K562 (cell line): ENCODE measurements around the gene LRRIQ1. TPM values are rescaled to one million over a fixed set of nuclear protein-coding genes. Genes with fewer than 3 reads are reported as not detected.
"Not testable (repeated sequence)": the region's sequence is repeated elsewhere in the genome, so short reads cannot be mapped to it uniquely, and the experiment has no call there.

Experiments used
- ATAC-seq: fragments of 200-7000 bp; cut with Tn5 transposase; 3 replicates; pipeline ENCODE4 v1.9.1; 2020; ENCODE audit warnings: moderate library complexity
- BruUV-seq: library from RNA; stranded (reverse); fragments of 400-500 nt; replicated peaks from 2 replicates; lab custom pipeline; 2021; lab: Mats Ljungman, UMichigan
- CTCF ChIA-PET: fragments of 300-600 bp; formaldehyde crosslinking; extraction: SDS; loops from one replicate; lab custom pipeline; 2021; ENCODE audit warnings: low intra/inter-chr PET ratio; lab: Yijun Ruan, JAX
- POLR2A ChIA-PET: fragments of 300-600, 350-650 bp; sonication (Branson Sonifier 250); formaldehyde crosslinking; extraction: SDS; loops from one replicate; lab custom pipeline; 2021; ENCODE audit warnings: antibody characterized with exemption, inconsistent platforms; lab: Yijun Ruan, JAX
- DNase-seq, 4 experiments: peaks; one replicate each; pipeline versions ENCODE4 v3.0.0 to v3.0.0-alpha.2; 2011 to 2018; ENCODE audit warnings: low spot score in 3 of 4, mixed read lengths in 3 of 4; ENCODE audit errors: extremely low read depth in 1 of 4
- FAIRE-seq: peaks from 2 replicates; lab custom pipeline; 2011; peaks lifted over from hg19 to GRCh38; lab: Jason Lieb, UNC
- H2AFZ ChIP-seq: 2 replicates; pipeline ENCODE4 v1.6.0; 2011; ENCODE audit warnings: low read depth, low read length, control low read depth, inconsistent platforms
- H3K27ac ChIP-seq: fragments of 200-600 bp; 3 replicates; pipeline ENCODE4 v1.8.0; 2011; ENCODE audit warnings: low read depth, mild to moderate bottlenecking, control low read depth, inconsistent platforms, low read length, moderate library complexity, mixed read lengths; ENCODE audit errors: extremely low read depth
- H3K27me3 ChIP-seq, 2 experiments: fragments of 300-600 bp in 1 of 2; 2 replicates in 1 of 2; 3 replicates in 1 of 2; pipeline versions ENCODE4 v1.6.0 to v1.8.0; 2011; ENCODE audit warnings: inconsistent platforms in 2 of 2, low read length in 2 of 2, mild to moderate bottlenecking in 1 of 2, mixed read lengths in 1 of 2, moderate library complexity in 1 of 2; ENCODE audit not compliant: control insufficient read depth in 2 of 2, insufficient read depth in 2 of 2
- H3K36me3 ChIP-seq: fragments of 300-600 bp; 3 replicates; pipeline ENCODE4 v1.8.0; 2011; ENCODE audit warnings: mild to moderate bottlenecking, low read length, inconsistent platforms; ENCODE audit not compliant: control insufficient read depth, insufficient read depth
- H3K4me1 ChIP-seq, 2 experiments: fragments of 200-600 bp in 1 of 2; replicated peaks in 1 of 2; 2 replicates in 1 of 2; 3 replicates in 1 of 2; pipeline versions ENCODE4 v1.5.1 to v1.8.0; 2011; ENCODE audit warnings: inconsistent platforms in 2 of 2, low read length in 2 of 2, mild to moderate bottlenecking in 1 of 2, mixed read lengths in 1 of 2, moderate library complexity in 1 of 2; ENCODE audit not compliant: control insufficient read depth in 2 of 2, insufficient read depth in 2 of 2
- H3K4me2 ChIP-seq: 2 replicates; pipeline ENCODE4 v1.6.1; 2011; ENCODE audit warnings: low read length, control low read depth, inconsistent platforms, mixed read lengths; ENCODE audit not compliant: insufficient read depth
- H3K4me3 ChIP-seq: fragments of 200-600 bp; sonication (generic), shearing (Covaris generic); 2 replicates; pipeline ENCODE4 v1.5.1; 2016; ENCODE audit warnings: control low read depth, inconsistent platforms
- H3K79me2 ChIP-seq: fragments of 200-600 bp; 3 replicates; pipeline ENCODE4 v1.8.0; 2011; ENCODE audit warnings: low read length, inconsistent platforms; ENCODE audit not compliant: control insufficient read depth, insufficient read depth
- H3K9ac ChIP-seq, 2 experiments: 2 replicates each; pipeline versions ENCODE4 v1.6.0 to v1.6.1; 2011; ENCODE audit warnings: low read depth in 2 of 2, low read length in 2 of 2, control low read depth in 1 of 2, inconsistent platforms in 1 of 2, mild to moderate bottlenecking in 1 of 2, mixed read lengths in 1 of 2; ENCODE audit not compliant: insufficient read depth in 1 of 2
- H3K9me1 ChIP-seq: one replicate; pipeline ENCODE4 v1.6.0; 2011; ENCODE audit warnings: inconsistent platforms, mild to moderate bottlenecking, low read length, moderate library complexity; ENCODE audit not compliant: control insufficient read depth, insufficient read depth
- H3K9me3 ChIP-seq: replicated peaks from 2 replicates; pipeline ENCODE4 v1.5.1; 2011; ENCODE audit warnings: low read depth, low read length, inconsistent platforms; ENCODE audit not compliant: control insufficient read depth, insufficient read depth
- H4K20me1 ChIP-seq: replicated peaks from 2 replicates; pipeline ENCODE4 v1.6.1; 2011; ENCODE audit warnings: low read length, inconsistent platforms, mixed read lengths; ENCODE audit not compliant: control insufficient read depth, insufficient read depth
- HNRNPL ChIP-seq: fragments of 200-400 bp; formaldehyde crosslinking; IDR thresholded peaks from 2 replicates; pipeline ENCODE4 v1.6.1; 2017; ENCODE audit warnings: low read depth, mild to moderate bottlenecking, low read length
- KLF6 ChIP-seq: fragments of 250-450 bp; sonication (Bioruptor Pico); IDR thresholded peaks from 2 replicates; pipeline ENCODE4 v1.4.0; 2020; ENCODE audit warnings: mild to moderate bottlenecking, moderate library complexity, borderline replicate concordance
- RBBP5 ChIP-seq: fragments of 200-600 bp; sonication (generic); IDR thresholded peaks from 2 replicates; pipeline ENCODE4 v1.6.1; 2012; ENCODE audit warnings: borderline replicate concordance, mild to moderate bottlenecking, low read length, control low read depth, inconsistent platforms; ENCODE audit not compliant: insufficient read depth, poor library complexity, severe bottlenecking
- ZBTB7A ChIP-seq: IDR thresholded peaks from 2 replicates; pipeline ENCODE4 v1.6.1; 2011; ENCODE audit warnings: low read depth, mild to moderate bottlenecking, low read length, moderate library complexity, borderline replicate concordance; ENCODE audit not compliant: control insufficient read depth
- ZC3H4 ChIP-seq: sonication (generic); formaldehyde crosslinking; IDR thresholded peaks from 2 replicates; pipeline ENCODE4 v1.9.0; 2021; ENCODE audit warnings: missing genetic modification reagents, borderline replicate concordance
- ZNF134 ChIP-seq: fragments of 250-450 bp; sonication (Bioruptor Pico); conservative IDR thresholded peaks from 2 replicates; pipeline ENCODE4 v1.4.0; 2020
- ZNF282 ChIP-seq: sonication (generic); formaldehyde crosslinking; IDR thresholded peaks from 2 replicates; pipeline ENCODE4 v1.8.1; 2023; ENCODE audit warnings: missing genetic modification reagents
- WGBS: fragments of 100-300 bp; shearing (Covaris generic); methylation state at CpG from one replicate; pipeline ENCODE4 v1.1.6; 2016; ENCODE audit warnings: low coverage, mixed read lengths; ENCODE audit not compliant: insufficient coverage; ENCODE audit errors: missing lambda C conversion rate; 5-methylcytosine and 5-hydroxymethylcytosine counted together
- in situ Hi-C: fragments of 300-500 bp; cut with MboI; formaldehyde crosslinking; loops from 4 replicates; pipeline ENCODE4 v1.15.0; 2018; ENCODE audit warnings: inconsistent platforms, mixed read lengths
- intact Hi-C: fragments of 100-400 bp; cut with micrococcal nuclease; formaldehyde crosslinking; loops from 2 replicates; pipeline ENCODE4 v1.14.2; 2022
- polyA plus RNA-seq, 8 experiments: library from polyadenylated mRNA; depleted of rRNA in 4 of 8; stranded (reverse) in 5 of 8; unstranded in 3 of 8; fragments of >200 nt; fragmentation: Nextera tagmentation in 2 of 8; fragmentation: Illumina TruSeq in 1 of 8; extraction: Ambion mirVana in 2 of 8; extraction: Trizol in 1 of 8; gene quantifications; 2 replicates each; pipeline versions ENCODE4 v1.2.1 to v1.2.3, GENCODE V29; 2011 to 2014; ENCODE audit warnings: inconsistent platforms in 1 of 8, missing spikeins in 1 of 8
- total RNA-seq, 7 experiments: library from RNA; depleted of rRNA in 6 of 7; stranded (reverse); fragments of >200 nt in 6 of 7; fragmentation: Illumina TruSeq in 2 of 7; extraction: Trizol in 2 of 7; gene quantifications; 2 replicates each; pipeline versions ENCODE4 v1.2.1 to v1.2.3, GENCODE V29; 2011 to 2021; ENCODE audit warnings: low replicate concordance in 1 of 7
- TF ChIP-seq, protein P1 (sequence below): fragments of 250-450 bp; sonication (Bioruptor Pico); IDR thresholded peaks from 2 replicates; pipeline ENCODE4 v1.5.0; 2022; ENCODE audit warnings: mild to moderate bottlenecking
- TF ChIP-seq, protein P2 (sequence below): fragments of 250-450 bp; sonication (Bioruptor Pico); IDR thresholded peaks from 2 replicates; pipeline ENCODE4 v1.4.0; 2020; ENCODE audit warnings: mild to moderate bottlenecking, moderate library complexity
- TF ChIP-seq, protein P3 (sequence below): fragments of 250-450 bp; sonication (Bioruptor Pico); IDR thresholded peaks from 2 replicates; pipeline ENCODE4 v1.5.0; 2021; ENCODE audit warnings: mild to moderate bottlenecking, borderline replicate concordance
- TF ChIP-seq, protein P4 (sequence below): IDR thresholded peaks from 2 replicates; pipeline ENCODE4 v1.6.1; 2012; ENCODE audit warnings: low read depth, low read length, improper control_type of control experiment, borderline replicate concordance

Gene LRRIQ1
- total and polyA plus RNA-seq, 9 of the 15 experiments (the other 6 are each of a cell fraction or from before 2014, with no cell fraction given) = not detected

GRCh38 chr12:85004204-85004603, 31.9 kb upstream of the LRRIQ1 start (continued):
- TF ChIP-seq, protein P1, sequence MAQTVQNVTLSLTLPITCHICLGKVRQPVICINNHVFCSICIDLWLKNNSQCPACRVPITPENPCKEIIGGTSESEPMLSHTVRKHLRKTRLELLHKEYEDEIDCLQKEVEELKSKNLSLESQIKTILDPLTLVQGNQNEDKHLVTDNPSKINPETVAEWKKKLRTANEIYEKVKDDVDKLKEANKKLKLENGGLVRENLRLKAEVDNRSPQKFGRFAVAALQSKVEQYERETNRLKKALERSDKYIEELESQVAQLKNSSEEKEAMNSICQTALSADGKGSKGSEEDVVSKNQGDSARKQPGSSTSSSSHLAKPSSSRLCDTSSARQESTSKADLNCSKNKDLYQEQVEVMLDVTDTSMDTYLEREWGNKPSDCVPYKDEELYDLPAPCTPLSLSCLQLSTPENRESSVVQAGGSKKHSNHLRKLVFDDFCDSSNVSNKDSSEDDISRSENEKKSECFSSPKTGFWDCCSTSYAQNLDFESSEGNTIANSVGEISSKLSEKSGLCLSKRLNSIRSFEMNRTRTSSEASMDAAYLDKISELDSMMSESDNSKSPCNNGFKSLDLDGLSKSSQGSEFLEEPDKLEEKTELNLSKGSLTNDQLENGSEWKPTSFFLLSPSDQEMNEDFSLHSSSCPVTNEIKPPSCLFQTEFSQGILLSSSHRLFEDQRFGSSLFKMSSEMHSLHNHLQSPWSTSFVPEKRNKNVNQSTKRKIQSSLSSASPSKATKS (CRISPR knock-in tag) = no peak
- TF ChIP-seq ZC3H4 (CRISPR knock-in tag) (no peak), KLF6 (CRISPR knock-in tag) (no peak), ZBTB7A (no peak), RBBP5 (no peak), ZNF134 (CRISPR knock-in tag) (no peak), HNRNPL (no peak), ZNF282 (CRISPR knock-in tag) (no peak)
- TF ChIP-seq, protein P2, sequence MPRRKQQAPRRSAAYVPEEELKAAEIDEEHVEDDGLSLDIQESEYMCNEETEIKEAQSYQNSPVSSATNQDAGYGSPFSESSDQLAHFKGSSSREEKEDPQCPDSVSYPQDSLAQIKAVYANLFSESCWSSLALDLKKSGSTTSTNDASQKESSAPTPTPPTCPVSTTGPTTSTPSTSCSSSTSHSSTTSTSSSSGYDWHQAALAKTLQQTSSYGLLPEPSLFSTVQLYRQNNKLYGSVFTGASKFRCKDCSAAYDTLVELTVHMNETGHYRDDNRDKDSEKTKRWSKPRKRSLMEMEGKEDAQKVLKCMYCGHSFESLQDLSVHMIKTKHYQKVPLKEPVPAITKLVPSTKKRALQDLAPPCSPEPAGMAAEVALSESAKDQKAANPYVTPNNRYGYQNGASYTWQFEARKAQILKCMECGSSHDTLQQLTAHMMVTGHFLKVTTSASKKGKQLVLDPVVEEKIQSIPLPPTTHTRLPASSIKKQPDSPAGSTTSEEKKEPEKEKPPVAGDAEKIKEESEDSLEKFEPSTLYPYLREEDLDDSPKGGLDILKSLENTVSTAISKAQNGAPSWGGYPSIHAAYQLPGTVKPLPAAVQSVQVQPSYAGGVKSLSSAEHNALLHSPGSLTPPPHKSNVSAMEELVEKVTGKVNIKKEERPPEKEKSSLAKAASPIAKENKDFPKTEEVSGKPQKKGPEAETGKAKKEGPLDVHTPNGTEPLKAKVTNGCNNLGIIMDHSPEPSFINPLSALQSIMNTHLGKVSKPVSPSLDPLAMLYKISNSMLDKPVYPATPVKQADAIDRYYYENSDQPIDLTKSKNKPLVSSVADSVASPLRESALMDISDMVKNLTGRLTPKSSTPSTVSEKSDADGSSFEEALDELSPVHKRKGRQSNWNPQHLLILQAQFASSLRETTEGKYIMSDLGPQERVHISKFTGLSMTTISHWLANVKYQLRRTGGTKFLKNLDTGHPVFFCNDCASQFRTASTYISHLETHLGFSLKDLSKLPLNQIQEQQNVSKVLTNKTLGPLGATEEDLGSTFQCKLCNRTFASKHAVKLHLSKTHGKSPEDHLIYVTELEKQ = no peak
- TF ChIP-seq, protein P3, sequence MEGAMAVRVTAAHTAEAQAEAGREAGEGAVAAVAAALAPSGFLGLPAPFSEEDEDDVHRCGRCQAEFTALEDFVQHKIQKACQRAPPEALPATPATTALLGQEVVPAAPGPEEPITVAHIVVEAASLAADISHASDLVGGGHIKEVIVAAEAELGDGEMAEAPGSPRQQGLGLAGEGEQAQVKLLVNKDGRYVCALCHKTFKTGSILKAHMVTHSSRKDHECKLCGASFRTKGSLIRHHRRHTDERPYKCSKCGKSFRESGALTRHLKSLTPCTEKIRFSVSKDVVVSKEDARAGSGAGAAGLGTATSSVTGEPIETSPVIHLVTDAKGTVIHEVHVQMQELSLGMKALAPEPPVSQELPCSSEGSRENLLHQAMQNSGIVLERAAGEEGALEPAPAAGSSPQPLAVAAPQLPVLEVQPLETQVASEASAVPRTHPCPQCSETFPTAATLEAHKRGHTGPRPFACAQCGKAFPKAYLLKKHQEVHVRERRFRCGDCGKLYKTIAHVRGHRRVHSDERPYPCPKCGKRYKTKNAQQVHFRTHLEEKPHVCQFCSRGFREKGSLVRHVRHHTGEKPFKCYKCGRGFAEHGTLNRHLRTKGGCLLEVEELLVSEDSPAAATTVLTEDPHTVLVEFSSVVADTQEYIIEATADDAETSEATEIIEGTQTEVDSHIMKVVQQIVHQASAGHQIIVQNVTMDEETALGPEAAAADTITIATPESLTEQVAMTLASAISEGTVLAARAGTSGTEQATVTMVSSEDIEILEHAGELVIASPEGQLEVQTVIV (CRISPR knock-in tag) = no peak
- TF ChIP-seq, protein P4, sequence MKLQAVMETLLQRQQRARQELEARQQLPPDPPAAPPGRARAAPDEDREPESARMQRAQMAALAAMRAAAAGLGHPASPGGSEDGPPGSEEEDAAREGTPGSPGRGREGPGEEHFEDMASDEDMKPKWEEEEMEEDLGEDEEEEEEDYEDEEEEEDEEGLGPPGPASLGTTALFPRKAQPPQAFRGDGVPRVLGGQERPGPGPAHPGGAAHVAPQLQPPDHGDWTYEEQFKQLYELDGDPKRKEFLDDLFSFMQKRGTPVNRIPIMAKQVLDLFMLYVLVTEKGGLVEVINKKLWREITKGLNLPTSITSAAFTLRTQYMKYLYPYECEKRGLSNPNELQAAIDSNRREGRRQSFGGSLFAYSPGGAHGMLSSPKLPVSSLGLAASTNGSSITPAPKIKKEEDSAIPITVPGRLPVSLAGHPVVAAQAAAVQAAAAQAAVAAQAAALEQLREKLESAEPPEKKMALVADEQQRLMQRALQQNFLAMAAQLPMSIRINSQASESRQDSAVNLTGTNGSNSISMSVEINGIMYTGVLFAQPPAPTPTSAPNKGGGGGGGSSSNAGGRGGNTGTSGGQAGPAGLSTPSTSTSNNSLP = no peak

DNA sequence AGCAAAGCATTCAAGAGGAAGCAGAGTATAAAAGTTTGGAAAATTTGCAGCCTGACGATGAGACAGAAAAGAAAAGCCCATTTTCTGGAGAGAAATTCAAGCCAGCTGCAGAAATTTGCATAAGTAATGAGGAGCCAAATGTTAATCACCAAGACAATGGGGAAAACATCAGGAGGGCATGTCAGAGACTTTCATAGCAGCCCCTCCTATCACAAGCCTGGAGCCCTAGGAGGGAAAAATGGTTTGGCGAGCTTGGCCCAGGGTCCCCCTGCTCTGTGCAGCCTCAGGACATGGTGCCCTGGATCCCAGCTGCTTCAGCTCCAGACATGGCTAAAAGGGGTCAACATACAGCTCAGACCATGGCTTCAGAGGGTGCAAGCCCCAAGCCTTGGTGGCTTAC, 31.1 kb upstream of the LRRIQ1 start:
- BruUV-seq, H3K4me3 ChIP-seq, intact Hi-C loops, H3K9me3 ChIP-seq, CTCF ChIA-PET, ATAC-seq, H2AFZ ChIP-seq, FAIRE-seq, H3K9me1 ChIP-seq, POLR2A ChIA-PET, H4K20me1 ChIP-seq, H3K27ac ChIP-seq, H3K36me3 ChIP-seq, DNase-seq, in situ Hi-C loops, H3K79me2 ChIP-seq, H3K4me1 ChIP-seq, H3K9ac ChIP-seq, H3K4me2 ChIP-seq, H3K27me3 ChIP-seq: not testable (repeated sequence)
- WGBS = 0% methylated on average over 2 of the region's 2 CpGs
